ENCODE measurements around the gene NAV3. TPM values are rescaled to one million over a fixed set of nuclear protein-coding genes. Genes with fewer than 3 reads are reported as not detected.

Gene NAV3
- total RNA-seq, 6 experiments from 2014 or later = 0.22 to 3.2 (median 1.2) TPM

GRCh38 chr12:78081590-78082314, 251.1 kb downstream of the NAV3 start:
- intact Hi-C loops (cut with DNase I) = no loop called here
- H3K27me3 ChIP-seq = no peaks in the 10 kb centered on the region
- 62% methylated on average over 5 of the region's 5 CpGs for WGBS (ENCODE audit: insufficient coverage, low coverage, low lambda C conversion rate, missing lambda C conversion rate)
- no peaks in the 10 kb centered on the region for H3K9me3 ChIP-seq
- no peak overlapping the region for H3K27ac ChIP-seq
- no peak overlapping the region for H3K4me3 ChIP-seq
- DNase-seq = no peak
- H3K4me1 ChIP-seq = no peaks in the 10 kb centered on the region
- H3K36me3 ChIP-seq = no peaks in the 10 kb centered on the region
- TF ChIP-seq CTCF (IDR thresholded peaks at IDR 0.05) (no peak), POLR2A (IDR thresholded peaks at IDR 0.05) (no peak)
- ATAC-seq = no peak

- TF ChIP-seq CTCF (IDR thresholded peaks at IDR 0.05) (no peak), POLR2A (IDR thresholded peaks at IDR 0.05) (no peak)
- Histone ChIP-seq H3K9me3 (no peaks in the 10 kb centered on the region), H3K4me1 (no peaks in the 10 kb centered on the region), H3K36me3 (no peaks in the 10 kb centered on the region), H3K27ac (no peak overlapping the region), H3K27me3 (no peaks in the 10 kb centered on the region), H3K4me3 (no peak overlapping the region)
- intact Hi-C loops (cut with DNase I) = no loop called here
- WGBS (ENCODE audit: insufficient coverage, low coverage, low lambda C conversion rate, missing lambda C conversion rate) = 56% methylated on average over 4 of the region's 4 CpGs
- no peak for ATAC-seq
- no peak for DNase-seq
Observed at GRCh38 chr12:78085542-78086182, 255.0 kb downstream of the NAV3 start.

- H3K27ac ChIP-seq = no peak overlapping the region
- H3K27me3 ChIP-seq = no peaks in the 10 kb centered on the region
- no peak overlapping the region for H3K4me3 ChIP-seq
- ATAC-seq (no peak), DNase-seq (no peak)
- intact Hi-C loops (cut with DNase I) = no loop called here
- H3K4me1 ChIP-seq = no peaks in the 10 kb centered on the region
- no peaks in the 10 kb centered on the region for H3K36me3 ChIP-seq
- TF ChIP-seq CTCF (IDR thresholded peaks at IDR 0.05) = no peak
- no peak for TF ChIP-seq POLR2A (IDR thresholded peaks at IDR 0.05)
- H3K9me3 ChIP-seq = no peaks in the 10 kb centered on the region
Observed at GRCh38 chr12:78086553-78087362, 256.1 kb downstream of the NAV3 start.

GRCh38 chr12:78087363-78087675, 256.6 kb downstream of the NAV3 start:
- H3K4me3 ChIP-seq = no peak overlapping the region
- H3K36me3 ChIP-seq = no peaks in the 10 kb centered on the region
- ATAC-seq (no peak), DNase-seq (no peak)
- H3K27me3 ChIP-seq = no peaks in the 10 kb centered on the region
- no peaks in the 10 kb centered on the region for H3K4me1 ChIP-seq
- no peaks in the 10 kb centered on the region for H3K9me3 ChIP-seq
- WGBS (ENCODE audit: insufficient coverage, low coverage, low lambda C conversion rate, missing lambda C conversion rate) = 50% methylated on average over 1 of the region's 1 CpG
- TF ChIP-seq POLR2A (IDR thresholded peaks at IDR 0.05) (no peak), CTCF (IDR thresholded peaks at IDR 0.05) (no peak)
- no peak overlapping the region for H3K27ac ChIP-seq
- intact Hi-C loops (cut with DNase I) = no loop called here

All from right lobe of liver (tissue), 6 donors.